GM21515 (cell line): ENCODE results near the gene SNX27.

ENCODE experiments used
- ATAC-seq: cut with Tn5 transposase; IDR thresholded peaks from one replicate; pipeline ENCODE4 v1.9.1; 2021; ENCODE audit not compliant: unreplicated experiment

SNX27 gene

DNA sequence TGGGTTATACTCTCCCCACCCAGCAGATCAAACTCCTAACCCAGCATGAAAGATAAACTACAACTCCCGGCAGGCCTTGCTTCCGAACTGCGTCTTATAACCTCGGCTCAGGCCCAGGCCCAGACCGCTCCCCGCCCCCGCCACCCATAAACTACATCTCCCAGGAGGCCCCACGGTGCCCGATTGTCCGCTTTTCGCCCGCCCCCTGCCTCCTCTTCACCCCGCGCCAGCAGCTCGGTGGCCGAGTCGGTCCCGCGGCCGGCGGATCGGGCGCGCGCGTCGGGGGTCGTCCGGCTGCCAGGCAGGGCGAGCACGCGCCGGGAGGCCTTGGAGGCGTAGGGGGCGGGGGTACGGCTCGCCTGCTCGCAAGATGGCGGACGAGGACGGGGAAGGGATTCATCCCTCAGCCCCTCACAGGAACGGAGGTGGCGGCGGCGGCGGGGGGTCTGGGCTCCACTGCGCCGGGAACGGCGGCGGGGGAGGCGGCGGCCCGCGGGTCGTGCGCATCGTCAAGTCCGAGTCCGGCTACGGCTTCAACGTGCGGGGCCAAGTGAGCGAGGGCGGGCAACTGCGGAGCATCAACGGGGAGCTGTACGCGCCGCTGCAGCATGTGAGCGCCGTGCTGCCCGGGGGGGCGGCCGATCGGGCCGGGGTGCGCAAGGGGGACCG is at the start of gene SNX27:
Gene SNX27 (plus strand): TSS at position 219 of the 669 bp plus-strand sequence. CDS start 152 bp downstream, at position 371.
- ATAC-seq = peak; percentile 91

DNA sequence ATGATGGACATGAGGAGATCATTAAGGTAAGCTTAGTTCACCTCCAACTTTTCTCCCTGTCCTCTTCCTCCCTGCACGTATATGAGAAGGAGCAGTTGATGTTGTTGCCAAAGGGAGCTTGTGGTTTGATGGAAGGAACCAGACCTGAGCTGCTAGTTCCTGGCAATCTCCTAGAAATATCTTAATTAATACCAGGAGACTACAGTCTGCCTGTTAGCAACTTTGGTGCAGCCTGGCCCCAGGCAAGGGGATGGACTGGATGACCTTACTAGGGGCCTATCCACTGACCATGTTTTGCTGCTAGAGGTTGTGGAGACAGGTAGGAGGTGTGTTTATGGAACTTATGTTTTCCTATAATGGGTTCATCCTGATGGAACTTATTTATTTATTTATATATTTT is 49.2 kb upstream of the SNX27 start:
- ATAC-seq = no peak

DNA sequence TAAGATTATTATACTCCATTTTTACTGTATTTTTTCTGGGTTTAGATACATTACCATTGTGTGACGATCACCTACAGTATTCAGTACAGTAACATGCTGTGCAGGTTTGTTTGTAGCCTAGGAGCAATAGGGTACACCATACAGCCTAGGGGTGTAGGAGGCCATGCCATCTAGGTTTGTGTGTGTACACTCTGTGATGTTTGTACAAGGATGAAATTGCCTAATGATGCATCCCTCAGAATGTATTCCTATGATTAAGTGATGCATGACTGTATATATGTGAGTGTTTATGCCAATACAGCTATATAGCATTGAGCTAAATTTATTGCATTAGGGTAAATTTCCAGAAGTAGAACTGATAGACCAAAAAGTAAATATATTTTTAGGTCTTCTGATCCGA is 48.5 kb upstream of the SNX27 start:
- ATAC-seq = no peak

DNA sequence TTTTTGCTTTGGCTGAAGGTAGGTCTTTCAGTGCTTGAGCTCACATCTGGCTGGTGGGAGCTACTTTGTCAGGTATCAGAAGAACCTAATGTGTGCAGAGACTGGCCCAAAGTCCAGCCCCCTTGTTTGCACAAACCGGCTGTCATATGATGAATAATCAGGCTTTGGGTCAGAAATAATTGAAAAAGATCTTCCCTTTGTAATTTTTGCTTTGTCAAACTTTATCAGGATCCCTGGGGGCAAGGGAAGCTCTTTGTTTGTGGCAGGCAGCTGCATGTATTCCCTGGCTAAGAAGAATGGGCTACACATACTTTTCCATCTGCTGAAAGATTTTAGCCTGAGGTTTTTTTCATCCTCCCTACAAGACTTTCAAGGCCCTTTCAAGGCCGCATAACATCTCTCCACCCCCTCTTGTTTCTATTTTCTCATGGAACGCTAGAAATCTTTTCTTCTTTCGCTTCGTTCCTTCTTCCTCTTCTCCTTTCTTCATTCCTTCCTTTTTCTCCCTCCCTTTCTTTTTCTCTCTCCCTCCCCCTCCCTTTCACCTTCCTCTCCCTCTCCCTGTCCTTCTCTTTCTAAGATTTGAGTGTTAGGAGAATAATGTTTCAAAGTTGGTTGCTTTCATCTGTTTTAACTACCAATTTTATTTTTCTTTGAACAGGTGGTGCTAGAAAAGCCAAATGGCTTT is 46.2 kb upstream of the SNX27 start:
- no peak for ATAC-seq

DNA sequence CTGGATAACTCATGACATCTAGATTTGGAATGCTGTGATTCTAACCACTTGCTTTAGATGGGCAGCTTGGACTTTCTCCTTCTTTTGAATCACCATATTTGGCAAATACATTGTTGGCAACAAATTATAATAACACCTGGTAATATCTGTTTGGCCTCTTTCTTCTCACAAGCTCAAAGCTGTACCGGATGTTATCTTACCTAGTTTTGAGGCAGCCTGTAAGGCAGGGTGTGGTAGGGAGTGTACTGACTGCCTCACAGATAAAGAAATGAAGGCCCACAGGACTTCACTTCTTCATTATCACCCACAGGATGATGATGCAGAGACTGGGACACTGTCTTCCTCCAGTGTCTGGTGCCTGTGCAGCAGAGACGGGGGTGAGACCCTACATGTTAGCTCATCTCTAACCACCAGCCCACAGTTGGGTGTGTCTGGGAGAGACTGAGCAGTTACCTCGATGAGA is 43.2 kb upstream of the SNX27 start:
- no peak for ATAC-seq

DNA sequence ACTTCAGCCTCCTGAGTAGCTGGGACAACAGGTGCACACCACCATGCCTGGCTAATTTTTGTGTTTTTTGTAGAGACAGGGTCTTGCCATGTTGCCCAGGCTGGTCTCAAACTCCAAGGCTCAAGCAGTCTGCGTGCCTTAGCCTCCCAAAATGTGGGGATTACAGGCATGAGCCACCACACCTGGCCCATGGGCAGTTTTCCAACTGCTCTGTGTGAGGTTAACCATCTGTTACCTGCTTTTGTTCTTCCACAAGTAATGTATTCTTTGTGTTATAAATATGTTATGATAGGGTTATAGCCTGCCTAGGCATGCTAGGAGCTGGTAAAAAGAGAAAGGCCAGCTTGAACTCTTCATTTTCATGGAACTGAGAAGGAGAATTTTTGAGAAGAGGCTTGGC is 41.0 kb upstream of the SNX27 start:
- no peak for ATAC-seq

DNA sequence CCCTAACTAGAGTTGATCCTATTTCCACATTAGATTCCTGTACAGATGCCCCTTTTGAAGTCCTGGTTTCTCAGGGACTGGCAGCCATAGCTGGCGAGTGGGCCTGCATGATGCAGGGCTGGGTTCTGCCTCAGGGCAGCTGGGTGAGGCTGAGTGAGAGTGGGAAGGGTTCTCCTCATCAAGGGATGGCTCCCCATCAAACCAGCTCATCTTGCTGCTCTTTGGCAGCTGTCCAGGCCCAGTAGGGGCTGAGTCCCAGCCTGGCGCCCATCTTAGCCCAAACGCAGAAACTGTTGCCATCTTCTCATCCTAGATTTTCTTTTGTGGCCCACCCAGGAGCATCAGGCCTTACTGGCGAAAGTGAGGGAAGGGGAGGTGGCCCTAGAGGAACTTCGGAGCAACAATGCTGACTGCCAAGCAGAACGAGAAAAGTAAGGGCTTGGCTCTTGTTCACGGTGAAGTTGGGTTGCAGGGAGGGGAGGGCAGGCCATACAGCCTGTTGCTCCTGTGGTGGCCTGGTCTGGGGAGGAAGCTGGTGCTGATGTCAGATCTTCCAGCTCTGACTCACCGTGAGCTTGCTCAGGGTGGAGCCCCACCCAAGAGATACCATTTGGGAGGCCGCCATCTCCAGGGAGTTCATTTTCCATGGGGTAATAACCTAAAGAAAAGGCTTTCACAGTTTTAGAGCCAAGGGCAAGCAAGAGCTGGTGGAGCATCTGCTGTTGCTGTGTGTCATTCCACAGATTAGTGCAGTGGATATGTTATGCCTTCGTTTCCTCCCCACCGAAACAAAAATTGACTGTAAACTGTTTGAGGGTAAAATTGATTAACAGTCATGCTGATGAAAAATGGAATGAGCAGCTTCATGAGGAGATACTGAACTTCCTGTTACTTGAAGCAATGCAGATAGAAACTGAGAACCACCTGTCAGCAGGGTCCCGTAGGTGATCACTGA is 37.0 kb upstream of the SNX27 start:
- no peak for ATAC-seq

DNA sequence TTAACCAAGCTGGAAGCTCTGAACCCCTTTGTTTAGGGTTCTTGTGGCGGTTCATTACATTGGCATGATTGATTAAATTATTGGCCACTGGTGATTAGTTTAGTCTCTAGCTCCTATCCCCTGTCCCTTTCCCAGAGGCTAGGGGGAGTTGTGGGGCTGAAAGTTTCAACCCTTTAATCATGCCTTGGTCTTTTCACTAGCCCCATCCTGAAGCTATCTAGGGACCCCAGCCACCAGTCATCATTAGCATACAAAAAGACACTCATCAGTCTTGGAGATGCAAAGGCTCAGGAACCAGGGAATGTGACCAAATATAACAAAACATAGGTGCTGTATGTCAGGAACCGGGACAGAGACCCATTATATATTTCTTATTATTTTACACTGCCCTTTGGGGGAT is 34.7 kb upstream of the SNX27 start:
- ATAC-seq = no peak

DNA sequence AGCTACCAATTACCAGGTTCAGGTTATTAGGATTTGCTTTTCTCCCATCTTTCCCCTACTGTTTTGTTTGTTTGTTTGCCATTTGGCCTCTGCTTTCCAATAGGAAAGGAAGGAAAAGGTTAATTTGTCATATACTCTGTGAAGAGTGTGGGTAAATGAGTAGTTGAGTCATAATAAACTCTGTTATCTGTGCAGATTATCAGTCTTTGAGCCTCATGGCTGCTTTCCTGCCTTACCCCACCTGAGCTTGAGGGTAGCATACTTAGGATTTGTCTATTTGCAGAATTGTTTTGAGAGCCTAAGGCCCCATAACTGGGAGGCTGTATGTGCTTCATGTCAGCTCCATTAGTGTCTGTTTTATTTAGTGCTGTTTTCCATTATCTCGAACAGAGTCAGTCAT is 32.9 kb upstream of the SNX27 start:
- ATAC-seq = no peak

DNA sequence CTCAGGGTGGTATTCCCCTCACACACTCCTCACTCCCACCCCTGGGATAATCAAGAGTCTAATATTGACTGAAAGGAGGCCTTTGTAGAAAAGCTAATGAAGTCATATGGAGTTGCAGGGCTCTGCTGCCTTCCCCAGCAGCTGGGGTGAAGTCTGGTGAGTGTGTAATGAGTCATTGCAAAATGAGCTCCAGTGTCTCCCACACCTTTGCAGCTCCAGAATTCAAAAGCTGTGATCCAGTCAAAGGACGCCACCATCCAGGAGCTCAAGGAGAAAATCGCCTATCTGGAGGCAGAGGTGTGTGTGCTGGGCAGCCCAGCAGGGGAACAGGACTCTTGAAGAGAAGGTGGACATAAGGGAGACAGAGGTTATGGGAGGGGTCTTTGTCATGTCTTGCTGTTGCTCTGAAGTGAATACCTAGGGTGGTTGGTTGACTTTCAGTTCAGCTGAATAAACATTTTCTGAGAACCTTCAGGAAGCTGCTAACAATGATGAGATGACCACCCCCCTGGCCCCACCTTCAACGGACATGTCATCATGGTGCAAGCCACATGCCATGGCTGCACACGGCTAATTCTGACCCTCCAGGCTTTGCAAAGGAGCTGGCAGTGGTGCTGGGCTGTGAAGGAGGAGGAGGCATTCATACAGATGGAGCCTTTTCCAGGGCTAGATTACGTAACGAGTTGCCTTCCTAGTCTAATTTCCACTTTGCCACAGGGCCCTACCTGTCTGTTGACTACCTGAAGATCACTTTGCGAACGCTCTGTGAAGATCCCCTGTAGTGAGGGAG is 32.2 kb upstream of the SNX27 start:
- ATAC-seq = no peak

DNA sequence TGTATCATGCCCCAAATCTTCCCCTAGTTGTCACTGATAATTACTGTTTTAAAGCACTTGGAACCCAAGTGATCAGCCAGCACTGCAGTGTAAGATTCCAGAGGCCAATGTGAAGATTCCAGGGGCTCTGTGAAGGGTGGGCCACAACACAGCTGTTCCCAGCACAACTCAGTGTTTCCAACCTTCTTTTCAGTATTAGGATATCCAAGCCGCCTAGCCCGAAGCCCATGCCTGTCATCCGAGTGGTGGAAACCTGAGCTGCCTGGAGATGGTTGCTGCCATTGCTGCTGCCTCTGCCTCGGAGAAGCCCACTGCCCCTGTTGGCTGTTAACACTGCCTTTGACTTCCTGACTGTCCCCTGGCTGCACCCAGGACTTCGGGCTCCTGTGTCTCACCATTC is 30.4 kb upstream of the SNX27 start:
- no peak for ATAC-seq

DNA sequence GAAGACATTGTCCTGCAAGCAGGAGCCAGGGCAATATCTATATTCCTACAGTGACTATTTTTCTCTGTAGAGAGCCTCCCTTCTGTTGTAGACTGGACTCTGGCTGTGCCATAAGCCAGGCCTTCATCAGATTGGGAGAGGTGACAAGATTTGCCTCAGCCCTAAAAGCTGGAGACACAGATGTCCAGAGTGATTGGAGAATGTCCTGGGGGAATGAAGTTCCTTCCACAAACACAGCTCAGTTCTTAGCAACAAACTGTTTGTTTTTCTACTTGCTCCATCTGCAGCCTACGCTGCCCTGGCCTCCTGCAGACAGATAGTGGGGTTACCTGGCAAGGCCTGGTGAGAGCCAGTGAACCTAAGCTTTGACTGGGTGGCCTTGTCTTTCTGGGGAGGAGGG is 29.9 kb upstream of the SNX27 start:
- no peak for ATAC-seq

DNA sequence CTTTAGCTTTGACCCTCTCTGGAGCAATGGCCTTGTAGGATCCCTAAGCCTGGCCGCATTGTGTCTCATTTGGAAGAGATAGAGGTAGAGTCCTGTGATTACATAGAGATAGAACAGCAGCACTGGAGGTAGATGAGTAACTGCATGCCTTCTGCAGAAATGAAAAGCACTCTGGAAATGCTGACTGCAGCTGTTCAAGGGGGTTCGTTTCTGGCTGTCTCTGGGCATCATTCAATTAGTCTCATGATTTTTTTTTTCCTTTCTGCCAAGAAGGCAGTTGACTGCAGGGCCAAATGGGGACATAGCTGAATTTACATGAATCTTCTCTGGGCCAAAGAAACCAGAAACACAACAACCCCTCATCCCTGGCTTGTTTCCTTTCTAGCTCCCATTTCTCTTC is 28.1 kb upstream of the SNX27 start:
- no peak for ATAC-seq

DNA sequence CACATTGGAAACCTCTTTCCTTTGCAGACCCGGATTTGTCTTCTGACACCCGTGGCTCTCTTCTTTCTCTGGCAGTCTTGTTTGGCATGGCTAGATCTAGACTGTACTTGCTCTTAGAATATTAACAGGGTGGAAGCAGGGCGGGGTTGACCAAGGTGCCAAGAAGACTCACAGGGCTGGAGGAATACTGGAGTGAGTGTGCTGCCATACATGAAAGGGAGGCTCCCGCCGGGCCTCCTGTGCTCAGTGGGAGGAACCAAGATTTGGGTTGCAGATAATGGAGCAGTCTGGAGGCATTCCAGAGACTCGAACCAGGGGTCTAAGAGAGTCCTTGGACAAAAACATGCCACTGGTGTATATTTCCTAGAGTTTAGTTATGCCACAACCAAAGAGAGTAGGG is 27.6 kb upstream of the SNX27 start:
- no peak for ATAC-seq

DNA sequence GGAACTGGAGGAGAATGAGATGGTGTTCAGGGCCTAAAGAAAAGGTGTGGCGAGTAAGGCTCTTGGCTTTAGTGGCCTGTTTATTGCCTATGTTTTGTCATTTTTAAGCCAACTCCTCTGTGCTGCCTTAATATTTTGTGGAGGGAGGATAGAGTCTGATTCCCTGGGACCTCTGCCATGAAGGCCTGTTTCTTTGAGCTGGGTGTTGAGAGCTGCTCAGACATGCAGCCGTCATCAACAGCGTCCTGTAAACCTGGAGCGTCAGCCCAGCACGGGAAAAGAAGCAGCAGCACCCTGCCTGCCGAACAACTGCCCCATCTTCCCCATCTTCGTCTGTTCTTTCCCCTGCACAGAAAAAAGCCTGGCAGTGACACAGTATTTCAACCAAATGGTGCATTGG is 27.1 kb upstream of the SNX27 start:
- no peak for ATAC-seq

DNA sequence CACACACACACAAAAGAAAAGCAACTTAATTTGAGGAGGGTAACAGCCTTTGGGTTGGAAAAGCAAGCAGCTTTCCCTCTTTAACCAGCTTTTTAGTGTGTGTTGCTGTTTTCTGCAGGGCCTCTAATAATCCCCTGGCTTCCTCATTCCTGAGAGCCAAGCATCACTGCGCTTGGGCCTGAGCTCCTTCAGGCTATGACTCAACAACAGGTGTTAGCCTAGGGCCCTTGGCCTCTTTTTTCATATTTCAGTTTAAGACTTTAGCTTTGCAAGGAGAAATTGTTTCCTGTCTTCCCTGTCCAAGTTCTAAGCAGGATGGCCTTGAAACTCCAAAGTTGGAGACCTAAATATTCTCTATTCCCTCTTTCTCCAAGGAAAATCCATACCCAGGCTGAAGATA is 26.2 kb upstream of the SNX27 start:
- no peak for ATAC-seq

DNA sequence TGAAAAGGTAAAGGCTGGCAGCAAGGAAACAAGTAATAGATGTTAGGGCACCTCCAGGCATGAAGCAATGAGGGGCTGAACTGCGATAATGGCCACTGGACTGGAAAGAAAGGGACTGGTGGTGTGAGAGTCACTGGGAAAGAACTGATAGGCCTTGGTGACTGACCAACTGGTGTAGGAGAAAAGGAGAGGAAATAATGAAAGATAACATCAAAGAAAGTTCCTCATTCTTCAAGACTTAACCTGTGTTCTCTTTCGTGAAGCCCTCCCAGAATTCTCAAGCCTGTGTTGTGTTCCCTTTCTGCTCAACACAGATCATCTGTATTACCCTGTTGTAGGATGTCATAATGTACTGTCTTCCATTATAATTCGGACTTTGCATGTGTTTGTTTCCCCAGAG is 20.9 kb upstream of the SNX27 start:
- ATAC-seq = no peak

DNA sequence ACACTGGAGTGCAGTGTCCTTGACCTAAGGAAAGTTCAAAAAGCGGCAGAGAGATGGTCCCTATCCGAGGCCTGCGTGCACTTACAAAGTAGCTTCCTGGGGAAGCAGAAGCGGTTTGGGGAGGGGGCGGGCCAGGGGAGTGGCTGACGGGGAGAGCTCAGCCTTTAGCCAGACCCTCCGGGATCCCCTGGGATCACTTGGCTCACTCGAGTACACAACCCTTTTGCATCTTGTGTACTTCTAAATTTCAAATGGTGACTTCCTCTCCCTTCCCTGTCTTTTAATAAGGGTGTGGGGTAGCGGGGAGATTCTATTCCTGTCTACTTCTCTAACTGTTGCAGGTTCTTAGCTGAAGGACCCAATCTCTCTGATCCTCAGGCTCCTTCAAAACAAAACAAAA is 18.1 kb upstream of the SNX27 start:
- ATAC-seq = no peak

DNA sequence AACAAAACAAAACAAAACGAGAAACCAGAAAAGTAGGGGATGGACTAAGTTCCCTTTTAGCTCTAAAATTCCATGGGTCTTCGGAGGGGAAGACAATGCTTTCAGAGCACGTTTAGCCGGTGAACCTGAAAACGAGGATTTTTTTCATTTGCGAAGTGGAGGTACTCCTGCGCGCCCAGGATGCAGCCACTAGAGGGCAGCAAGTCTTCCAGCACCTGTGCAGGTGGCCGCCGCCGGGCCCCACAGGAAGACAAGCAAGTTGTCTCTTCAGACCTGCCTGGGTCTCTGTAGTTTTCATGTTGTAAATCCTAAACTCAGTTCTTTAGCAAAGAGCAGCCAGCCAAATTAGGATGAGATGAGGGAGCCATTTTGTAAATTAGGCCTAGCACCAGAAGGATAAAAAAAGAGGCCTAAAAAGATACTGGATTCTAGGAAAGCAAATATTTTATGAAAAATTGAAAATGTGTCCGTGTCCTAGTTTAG is 17.7 kb upstream of the SNX27 start:
- ATAC-seq = peak; percentile 56

DNA sequence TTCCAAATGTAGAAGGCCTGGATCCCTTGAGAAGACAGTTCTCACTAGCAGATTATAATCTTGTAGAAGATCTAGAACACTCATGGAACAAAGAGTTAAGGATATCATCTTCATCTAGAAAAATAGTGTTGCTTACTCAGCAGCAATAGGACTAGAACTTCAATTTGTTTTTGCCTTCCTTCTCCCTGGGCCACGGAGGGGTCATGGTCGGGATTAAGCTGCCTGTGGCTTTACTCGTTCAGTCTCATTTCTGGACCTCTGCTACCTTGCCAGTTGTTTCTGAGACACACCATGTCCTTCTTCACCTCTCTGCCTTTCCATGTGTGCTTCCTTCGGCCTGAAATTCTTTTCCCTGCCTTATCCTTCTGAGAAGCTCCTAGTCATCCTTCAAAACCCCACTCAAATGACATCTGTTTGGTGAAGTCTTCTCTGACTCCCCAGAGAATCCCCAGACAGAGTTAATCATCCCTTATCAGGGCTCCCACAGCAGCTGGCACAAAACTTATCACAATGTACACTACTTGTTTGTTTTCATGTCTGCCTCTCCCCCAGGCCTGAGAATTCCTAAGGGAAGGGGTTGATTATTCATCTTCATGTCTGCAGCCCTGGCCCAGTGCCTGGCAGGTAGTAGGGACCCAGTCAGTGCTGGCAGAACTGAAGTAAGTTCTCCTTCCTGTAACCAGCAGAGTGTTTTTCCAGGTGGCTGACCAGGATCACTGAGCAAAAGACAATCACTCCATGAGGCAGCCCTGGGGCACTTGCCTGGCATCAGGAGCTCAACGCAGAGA is 15.5 kb upstream of the SNX27 start:
- no peak for ATAC-seq
